CD4-positive, alpha-beta T cell treated with Interleukin-6 at 100 ng/mL for 8 hours (primary cell): Measurements from ENCODE around the gene LPP.

Experiments
- DNase-seq: peaks from one replicate; pipeline ENCODE4 v3.0.0-alpha.2; 2020; ENCODE audit warnings: mixed read lengths, low spot score

Gene LPP

DNA sequence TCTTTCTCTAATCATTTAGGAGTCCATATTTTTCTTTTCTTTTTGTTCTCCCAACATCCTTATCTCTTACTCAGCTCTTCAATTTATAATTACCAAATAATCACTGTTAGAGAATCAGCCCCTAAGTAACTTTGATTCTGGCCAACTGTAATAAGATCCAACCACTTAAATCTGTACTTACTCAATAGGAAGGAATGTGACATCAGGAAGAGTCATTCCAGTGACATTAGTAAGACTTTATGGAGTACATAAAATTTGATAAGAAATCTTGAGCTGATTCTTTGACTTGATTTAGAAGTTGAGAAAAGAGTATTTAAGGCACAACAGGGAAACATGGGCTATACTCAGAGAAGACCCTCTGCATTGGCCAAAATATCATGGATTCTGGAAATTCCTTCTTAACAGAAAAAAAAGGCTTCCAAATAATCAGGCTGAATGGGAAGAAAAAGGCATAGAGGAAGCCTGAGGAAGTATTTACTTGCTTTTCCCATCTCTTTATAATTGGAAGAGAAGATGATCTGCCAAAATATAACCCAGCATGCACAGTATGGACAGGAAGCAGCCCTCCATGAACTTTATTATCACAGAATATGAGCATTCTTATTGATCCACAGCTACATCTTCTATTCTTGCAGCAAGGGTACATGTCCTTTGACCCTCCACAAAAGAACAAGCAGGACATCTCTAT, 728.1 kb downstream of the LPP start:
- no peak for DNase-seq

- no peak for DNase-seq
Observed at GRCh38 chr3:188884299-188885043, 730.5 kb downstream of the LPP start.

DNA sequence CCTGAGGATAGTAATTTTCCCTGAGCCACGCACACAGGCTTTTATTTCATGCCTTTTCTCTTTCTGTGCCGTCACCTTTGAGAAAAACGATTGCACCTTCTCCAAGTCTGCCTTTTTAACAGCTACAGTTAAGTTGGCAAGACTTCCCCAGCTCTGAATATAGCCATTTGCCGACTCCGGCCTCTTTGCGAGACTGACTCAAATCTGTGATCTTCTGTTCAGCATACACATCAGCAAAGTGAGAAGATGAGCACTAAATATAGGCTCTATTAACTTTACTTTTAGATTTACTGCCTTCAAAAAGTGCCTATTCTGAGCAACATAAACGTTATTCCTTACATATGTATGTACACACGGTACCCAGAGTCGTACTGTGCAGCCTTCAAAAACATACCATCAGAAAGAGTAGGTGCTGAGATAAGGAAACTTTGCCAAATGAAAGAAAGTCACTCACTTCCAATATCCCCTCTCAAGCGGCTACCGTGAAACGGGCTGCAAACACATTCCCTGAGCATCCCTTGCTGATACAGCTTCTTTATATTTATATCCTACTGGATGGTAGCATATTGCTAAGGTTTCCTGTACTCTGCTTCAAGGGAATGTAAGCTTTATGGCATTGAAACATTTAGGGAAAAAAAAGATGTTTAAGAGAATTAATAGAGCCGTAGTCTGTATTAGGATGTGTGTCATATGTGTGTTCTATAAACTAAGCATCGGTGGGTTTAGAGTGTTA, 734.5 kb downstream of the LPP start:
- no peak for DNase-seq

- no peak for DNase-seq
Observed at GRCh38 chr3:188889054-188889491, 735.1 kb downstream of the LPP start.

- no peak for DNase-seq
Observed at GRCh38 chr3:188890572-188891270, 736.8 kb downstream of the LPP start.

DNA sequence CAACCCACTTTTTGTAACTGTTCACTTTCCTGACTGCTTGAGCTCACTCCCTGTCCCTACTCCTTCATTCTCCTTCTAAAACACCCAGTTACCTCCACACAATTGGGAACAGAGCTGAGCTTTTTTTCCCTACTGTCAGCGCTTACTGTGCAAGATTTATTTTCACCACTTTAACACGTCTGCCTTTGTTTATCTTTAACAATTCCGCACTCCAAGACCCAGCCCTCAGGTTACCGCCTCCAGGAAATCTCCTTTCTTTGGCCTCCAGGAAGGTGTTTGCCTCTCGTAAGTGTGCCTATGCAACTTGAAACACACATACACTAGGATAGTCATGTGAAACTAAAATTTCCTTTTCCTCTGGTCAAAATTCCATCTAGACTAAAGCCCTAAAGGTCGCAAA, 745.9 kb downstream of the LPP start:
- no peak for DNase-seq

DNA sequence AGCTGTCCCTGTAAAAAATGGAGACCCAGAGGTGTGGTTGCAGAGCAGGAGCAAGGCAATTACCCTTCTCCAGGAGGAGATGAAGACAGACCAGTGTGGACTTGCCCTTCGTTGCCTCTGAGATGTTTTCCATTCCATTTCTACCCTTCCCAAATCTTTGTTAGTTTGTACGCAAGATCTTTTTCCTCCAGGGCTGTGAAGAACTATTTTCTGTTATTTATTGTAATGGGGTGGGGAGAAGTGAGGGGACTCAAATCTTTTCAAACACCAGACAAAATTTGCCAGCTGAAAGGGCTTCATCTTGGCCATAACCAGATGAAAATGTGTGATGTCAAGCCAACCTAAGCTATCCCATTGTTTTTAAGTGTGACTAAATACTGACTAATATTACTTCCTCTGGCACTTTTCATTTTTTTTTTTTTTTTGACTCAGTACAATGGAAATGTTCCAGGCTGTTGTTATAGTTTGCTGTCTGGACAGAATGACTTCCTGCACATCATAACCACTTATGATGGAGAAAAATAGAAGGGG, 746.5 kb downstream of the LPP start:
- no peak for DNase-seq

GRCh38 chr3:188901126-188901525, 747.2 kb downstream of the LPP start:
- no peak for DNase-seq

DNA sequence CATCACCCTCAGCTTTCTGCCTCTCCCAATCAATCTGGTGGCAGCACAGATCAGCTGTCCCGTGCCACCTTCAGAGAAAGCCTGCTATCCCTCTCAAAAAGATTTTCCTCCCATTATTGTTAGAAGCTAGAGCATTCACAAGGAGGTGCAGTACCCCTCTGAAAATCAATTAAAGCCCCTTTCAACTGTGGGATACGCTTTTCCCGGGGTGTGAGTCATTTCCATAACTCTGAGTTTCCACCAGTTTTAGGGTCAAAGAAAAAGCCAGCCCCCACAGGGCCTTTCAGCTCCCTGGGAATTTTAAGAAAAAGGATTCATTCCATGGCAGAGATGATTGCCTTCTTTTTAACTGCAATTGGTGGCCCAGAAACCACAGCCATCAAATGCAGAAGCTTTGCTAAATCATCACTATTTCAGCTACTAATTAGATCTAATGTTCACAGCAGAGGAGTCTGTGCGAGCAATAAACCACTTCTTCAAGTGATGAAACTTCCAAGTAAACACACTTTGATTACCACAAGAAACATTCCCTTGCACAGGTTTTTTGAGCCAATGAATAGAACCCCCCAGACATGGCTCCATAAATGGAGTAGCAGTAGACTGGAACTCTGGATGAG, 747.8 kb downstream of the LPP start:
- no peak for DNase-seq

GRCh38 chr3:188904670-188905069, 750.7 kb downstream of the LPP start:
- DNase-seq: no peak

DNA sequence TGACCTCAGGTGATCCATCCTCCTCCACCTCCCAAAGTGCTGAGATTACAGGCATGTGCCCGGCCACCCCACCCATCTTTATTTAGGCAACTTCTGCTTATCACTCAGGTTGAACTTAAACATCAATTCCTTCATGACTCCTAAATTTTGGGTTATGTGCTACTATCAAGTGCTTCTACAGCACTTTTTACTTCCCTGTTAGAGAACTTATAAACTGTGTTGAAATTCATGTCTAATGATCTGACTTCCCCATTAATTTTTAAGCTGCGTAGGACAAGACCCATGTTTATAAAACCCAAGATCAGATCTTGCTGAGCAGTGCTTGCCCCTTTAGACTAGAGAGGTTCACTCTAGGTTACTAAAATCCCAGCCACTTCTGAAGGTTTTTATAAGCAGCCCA, 751.6 kb downstream of the LPP start:
- DNase-seq: no peak

DNA sequence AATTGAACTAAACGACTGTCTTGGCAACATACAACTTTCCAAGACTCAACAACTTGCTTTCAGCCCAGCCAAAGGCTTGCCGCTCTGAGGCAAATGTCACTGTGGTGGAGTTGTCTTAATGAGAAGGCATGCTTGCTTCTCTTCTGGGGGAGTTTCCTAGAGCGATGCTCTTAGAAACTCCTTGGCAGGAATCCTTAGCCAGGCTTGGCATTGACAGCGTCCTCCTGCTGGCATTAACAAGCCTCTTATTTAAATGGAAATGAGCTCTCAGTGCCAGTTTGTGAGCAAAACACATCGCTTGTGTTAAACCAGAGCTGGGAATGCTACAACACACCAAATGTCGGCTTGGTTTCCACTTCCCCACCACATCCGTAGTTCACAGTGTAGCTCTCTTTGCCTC, 752.3 kb downstream of the LPP start:
- DNase-seq: no peak

GRCh38 chr3:188908002-188908850, 754.3 kb downstream of the LPP start:
- DNase-seq: no peak

DNA sequence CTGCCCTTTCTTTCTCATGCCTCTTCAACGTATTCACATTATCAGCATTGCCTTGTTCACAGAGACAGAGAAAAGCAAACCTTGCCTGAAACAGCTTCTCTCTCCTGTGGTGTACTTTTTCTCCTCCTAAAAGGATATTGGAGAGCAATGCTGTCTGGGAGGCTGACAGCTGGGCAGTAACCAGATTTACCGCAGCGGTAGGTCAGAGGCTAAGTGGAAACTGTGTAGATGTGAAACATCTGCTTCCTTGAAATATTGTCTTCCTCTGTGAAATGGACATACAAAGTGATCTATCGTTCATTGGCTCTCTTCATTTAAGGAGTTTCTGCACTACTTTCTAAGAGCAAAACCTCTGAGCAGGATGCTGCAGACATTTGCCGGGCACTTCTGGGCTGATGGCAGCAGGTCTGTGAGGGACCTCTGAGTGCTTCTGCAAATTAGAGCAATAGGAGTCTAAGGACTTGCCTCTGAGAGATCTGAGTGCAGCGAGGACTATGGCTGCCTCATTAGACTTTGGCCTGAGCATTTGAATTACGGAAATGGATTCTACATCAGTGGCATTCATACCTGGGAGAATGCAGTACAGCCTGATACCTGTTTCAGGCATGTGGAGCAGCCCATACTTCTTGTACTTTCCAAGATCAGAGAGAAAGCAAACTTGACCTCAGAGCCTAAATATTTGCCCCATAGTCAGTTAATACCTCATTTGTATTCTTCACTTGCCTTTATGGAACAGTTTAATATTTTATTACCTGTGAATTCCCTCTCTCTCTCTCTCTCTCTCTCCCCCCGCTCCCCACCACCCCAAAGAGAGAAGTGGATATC, 757.3 kb downstream of the LPP start:
- no peak for DNase-seq

DNA sequence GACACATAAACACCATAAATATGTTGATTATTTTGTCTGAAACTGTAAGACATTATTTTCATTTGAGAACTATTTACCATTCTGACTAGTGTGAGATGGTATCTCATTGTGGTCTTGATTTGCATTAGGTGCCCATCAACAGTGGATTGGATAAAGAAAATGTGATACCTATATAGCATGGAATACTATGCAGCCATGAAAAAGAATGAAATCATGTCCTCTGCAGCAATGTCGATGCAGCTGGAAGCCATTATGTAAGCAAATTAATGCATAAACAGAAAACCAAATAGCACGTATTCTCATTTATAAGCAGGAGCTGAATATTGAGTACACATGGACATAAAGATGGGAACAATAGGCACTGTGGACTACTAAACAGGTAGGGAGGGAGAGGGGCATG, 759.1 kb downstream of the LPP start:
- no peak for DNase-seq

GRCh38 chr3:188914552-188914951, 760.6 kb downstream of the LPP start:
- no peak for DNase-seq

DNA sequence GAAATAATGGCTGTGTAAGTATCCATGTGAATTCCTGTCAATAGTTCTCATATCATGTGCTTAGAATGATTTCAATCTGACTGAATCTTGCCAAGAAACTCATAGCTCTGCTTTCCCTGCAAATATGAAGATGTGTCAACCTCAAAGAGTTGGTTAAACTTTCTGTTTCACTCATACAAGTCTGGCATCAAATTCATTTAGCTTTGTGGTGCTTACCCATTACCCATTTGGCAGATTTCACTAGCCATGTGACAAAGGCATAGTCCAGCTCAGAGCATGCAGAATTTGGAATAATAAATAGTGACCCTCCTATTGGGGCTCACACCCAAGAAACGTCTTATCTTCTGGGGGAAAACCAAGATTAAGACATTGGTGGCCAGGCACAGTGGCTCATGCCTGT, 761.2 kb downstream of the LPP start:
- DNase-seq: no peak

DNA sequence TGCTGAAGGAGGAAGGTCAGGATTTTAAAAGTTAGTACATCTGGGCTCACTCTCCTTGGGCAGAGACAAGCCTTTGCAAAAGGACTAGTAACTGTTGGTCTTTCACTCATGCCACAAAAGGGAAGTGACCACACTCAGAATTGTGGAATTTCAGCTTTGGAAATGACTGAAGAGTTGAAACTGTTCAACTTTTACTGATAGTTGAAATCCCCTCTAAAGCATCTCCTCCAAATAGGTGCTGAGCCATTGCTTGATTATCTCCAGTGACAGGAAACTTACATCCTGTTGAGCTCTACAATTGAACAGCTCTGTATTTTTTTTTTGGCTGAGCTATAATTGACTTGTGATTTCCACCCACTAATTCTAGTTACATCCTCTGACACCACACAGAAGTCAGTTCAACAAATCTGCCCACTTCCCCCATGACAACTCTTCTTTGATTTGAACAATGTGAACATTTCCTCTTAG, 763.0 kb downstream of the LPP start:
- peak; percentile 50 for DNase-seq

- DNase-seq: no peak
Observed at GRCh38 chr3:188918093-188918492, 764.1 kb downstream of the LPP start.

- no peak for DNase-seq
Observed at GRCh38 chr3:188923671-188924070, 769.7 kb downstream of the LPP start.
